IPS DF 4.7 (cell line): ENCODE measurements around the gene DDR2.

Source experiments
- DNase-seq: peaks from one replicate; pipeline ENCODE4 v3.0.0-alpha.2; 2013; ENCODE audit warnings: low spot score; ENCODE audit errors: extremely low read depth

The DDR2 gene

GRCh38 chr1:162671664-162672410, 39.6 kb downstream of the DDR2 start:
- no peak for DNase-seq

GRCh38 chr1:162672622-162673260, 40.5 kb downstream of the DDR2 start:
- no peak for DNase-seq

GRCh38 chr1:162674034-162674608, 41.9 kb downstream of the DDR2 start:
- no peak for DNase-seq

GRCh38 chr1:162676087-162676486, 43.8 kb downstream of the DDR2 start:
- no peak for DNase-seq

- DNase-seq = no peak
Observed at GRCh38 chr1:162676750-162677149, 44.5 kb downstream of the DDR2 start.

GRCh38 chr1:162677607-162678371, 45.5 kb downstream of the DDR2 start:
- DNase-seq = no peak

- DNase-seq = no peak
Observed at GRCh38 chr1:162678439-162678838, 46.2 kb downstream of the DDR2 start.

GRCh38 chr1:162679298-162679697, 47.0 kb downstream of the DDR2 start:
- no peak for DNase-seq

- DNase-seq = no peak
Observed at GRCh38 chr1:162680419-162681121, 48.3 kb downstream of the DDR2 start.

- no peak for DNase-seq
Observed at GRCh38 chr1:162681122-162681436, 48.8 kb downstream of the DDR2 start.

- no peak for DNase-seq
Observed at GRCh38 chr1:162682013-162682419, 49.8 kb downstream of the DDR2 start.

GRCh38 chr1:162687870-162688269, 55.6 kb downstream of the DDR2 start:
- no peak for DNase-seq

GRCh38 chr1:162688521-162688920, 56.3 kb downstream of the DDR2 start:
- DNase-seq = no peak

- DNase-seq = no peak
Observed at GRCh38 chr1:162688931-162689330, 56.7 kb downstream of the DDR2 start.

- no peak for DNase-seq
Observed at GRCh38 chr1:162689745-162690671, 57.7 kb downstream of the DDR2 start.

- DNase-seq = no peak
Observed at GRCh38 chr1:162690672-162691434, 58.6 kb downstream of the DDR2 start.

GRCh38 chr1:162691999-162692575, 59.8 kb downstream of the DDR2 start:
- DNase-seq = no peak

GRCh38 chr1:162694911-162695310, 62.6 kb downstream of the DDR2 start:
- no peak for DNase-seq

GRCh38 chr1:162695687-162696086, 63.4 kb downstream of the DDR2 start:
- no peak for DNase-seq
